Activated CD8-positive, alpha-beta memory T cell treated with anti-CD3 and anti-CD28 coated beads for 36 hours (primary cell): ENCODE results near the gene TRRAP. TPM values are rescaled to one million over a fixed set of nuclear protein-coding genes. Genes with fewer than 3 reads are reported as not detected.
"Not testable (repeated sequence)": the region's sequence is repeated elsewhere in the genome, so short reads cannot be mapped to it uniquely, and the experiment has no call there.

Source experiments
- CTCF ChIA-PET: fragments of 350-600 bp; sonication (Branson Sonifier 250); formaldehyde crosslinking; loops from one replicate; lab custom pipeline; 2021; ENCODE audit warnings: antibody characterized with exemption; lab: Charles Lee
- POLR2A ChIA-PET: fragments of 350-600 bp; sonication (Branson Sonifier 250); formaldehyde crosslinking; loops from one replicate; lab custom pipeline; 2021; ENCODE audit warnings: antibody characterized with exemption; lab: Charles Lee
- total RNA-seq, 2 experiments: library from RNA; stranded (reverse); gene quantifications; one replicate each; pipeline ENCODE4 v1.2.3, GENCODE V29; 2021

TRRAP gene
- total RNA-seq, 2 experiments from 2014 or later, result 47.8 to 49.0 TPM

DNA sequence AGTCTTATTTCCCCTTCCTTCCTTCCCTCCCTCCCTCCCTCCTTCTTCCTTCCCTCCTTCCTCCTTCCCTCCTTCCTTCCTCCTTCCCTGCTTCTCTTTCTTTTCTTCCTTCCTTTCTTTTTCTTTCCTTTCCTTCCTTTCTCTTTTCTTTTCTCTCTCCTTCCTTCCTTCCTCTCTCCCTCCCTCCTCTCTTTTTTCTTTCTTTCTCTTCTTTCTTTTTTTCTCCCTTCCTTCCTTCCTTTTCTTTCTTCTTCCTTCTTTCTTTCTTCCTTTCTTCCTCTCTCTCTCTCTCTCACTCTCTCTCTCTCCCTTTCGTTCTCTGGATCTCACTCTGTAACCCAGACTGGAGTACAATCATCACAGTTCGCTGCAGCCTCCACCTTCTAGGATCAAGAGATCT is 14.7 kb upstream of the TRRAP start:
- ChIA-PET POLR2A (no interaction called here), CTCF (no interaction called here)

- POLR2A ChIA-PET, result no interaction called here
- CTCF ChIA-PET, result interaction anchor here (0.6 kb wide), 1 partner anchor 209 kb away, joined by 3 read pairs; no protein-coding TSS in a partner anchor
These were observed 13.4 kb upstream of the TRRAP start for GRCh38 chr7:98864731-98865453.

GRCh38 chr7:98866351-98866750 is 12.0 kb upstream of the TRRAP start:
- ChIA-PET POLR2A (no interaction called here), CTCF (no interaction called here)

DNA sequence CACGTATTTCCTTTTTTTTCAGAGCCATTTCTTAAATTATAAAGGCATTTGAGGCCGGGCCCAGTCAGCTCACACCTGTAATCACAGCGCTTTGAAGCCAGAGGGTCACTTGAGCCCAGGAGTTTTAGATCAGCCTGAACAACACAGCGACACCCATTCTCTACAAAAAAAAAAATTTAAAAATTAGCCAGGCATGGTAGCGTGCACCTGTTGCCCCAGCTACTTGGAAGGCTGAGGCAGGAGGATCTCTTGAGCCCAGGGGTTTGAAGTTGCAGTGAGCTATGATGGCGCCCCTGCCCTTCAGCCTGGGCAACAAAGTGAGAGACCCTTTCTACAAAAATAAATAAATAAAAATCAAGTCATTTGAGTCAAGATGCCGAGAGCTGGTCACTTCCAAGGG is 11.6 kb upstream of the TRRAP start:
- CTCF ChIA-PET, result no interaction called here
- POLR2A ChIA-PET, result no interaction called here

- POLR2A ChIA-PET, result no interaction called here
- CTCF ChIA-PET, result interaction anchor here (1.3 kb wide), 1 partner anchor 10 kb away, joined by 3 read pairs; the partner anchor contains the start of gene TRRAP
These were observed 9.9 kb upstream of the TRRAP start for GRCh38 chr7:98868450-98868849.

DNA sequence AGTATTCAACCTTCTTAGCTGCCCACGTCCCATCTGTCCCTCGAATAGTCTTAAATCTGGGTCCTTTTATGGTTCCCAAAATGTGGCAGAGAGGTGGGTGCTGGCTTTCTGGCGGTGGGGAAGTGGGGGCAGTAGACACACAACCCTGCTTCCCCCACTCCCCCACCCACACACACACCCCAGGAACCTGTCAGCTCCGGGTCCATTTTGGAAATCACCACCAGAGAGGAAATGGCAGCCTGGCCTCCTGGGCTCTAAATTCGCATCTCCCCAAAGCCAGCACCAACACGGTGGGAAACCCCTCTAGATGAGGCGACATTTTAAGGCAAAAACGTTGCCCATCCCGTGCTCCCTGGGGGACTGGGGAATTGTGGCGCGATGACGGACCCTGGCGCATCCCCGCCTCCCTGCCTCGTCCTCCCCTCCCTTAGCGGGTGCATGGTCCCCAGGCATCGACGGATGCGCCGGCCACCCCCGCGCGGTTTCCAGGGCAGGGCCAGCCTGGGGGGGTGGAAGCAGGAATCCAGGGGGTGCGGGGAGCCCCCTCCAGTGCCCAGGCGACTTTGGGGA is 9.2 kb upstream of the TRRAP start:
- ChIA-PET CTCF (interaction anchor here (1.3 kb wide), 1 partner anchor 9 kb away, joined by 3 read pairs; the partner anchor contains the start of gene TRRAP), POLR2A (no interaction called here)

DNA sequence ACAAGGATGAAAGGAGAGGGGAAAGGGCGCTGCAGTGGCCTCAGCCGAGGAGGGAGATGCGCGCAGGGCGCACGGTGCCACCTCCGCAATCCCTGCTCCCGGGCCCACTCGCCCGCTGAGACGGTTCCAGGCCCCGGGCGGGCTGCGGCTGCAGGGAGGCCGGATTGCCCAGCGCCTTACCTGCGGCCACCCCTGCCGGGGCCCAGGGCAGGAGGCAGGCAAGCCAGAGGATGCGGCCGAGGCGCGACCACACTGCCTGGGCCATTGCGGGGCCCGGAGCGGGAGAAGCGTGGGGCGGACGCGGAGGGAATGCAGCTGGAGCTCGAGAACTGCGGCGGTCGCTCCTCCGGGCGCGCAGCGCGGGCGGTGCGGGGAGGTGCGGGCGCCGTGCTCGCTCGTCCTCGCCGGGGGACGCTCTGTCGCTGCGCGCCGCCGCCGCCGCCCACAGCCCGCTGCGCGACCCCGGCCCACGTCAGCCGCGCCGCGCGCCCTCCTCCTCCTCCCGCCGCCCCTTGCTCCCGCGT is 8.7 kb upstream of the TRRAP start, which contains the start of gene TMEM130:
Gene TMEM130 (minus strand): TSS at position 418 of the 524 bp plus-strand sequence. CDS start 153 bp downstream, at position 265.
- POLR2A ChIA-PET, result no interaction called here
- CTCF ChIA-PET, result interaction anchor here (0.6 to 1.3 kb wide), 2 partner anchors 9 to 10 kb away, joined by 3 read pairs; partner anchors contain the start of gene TRRAP

DNA sequence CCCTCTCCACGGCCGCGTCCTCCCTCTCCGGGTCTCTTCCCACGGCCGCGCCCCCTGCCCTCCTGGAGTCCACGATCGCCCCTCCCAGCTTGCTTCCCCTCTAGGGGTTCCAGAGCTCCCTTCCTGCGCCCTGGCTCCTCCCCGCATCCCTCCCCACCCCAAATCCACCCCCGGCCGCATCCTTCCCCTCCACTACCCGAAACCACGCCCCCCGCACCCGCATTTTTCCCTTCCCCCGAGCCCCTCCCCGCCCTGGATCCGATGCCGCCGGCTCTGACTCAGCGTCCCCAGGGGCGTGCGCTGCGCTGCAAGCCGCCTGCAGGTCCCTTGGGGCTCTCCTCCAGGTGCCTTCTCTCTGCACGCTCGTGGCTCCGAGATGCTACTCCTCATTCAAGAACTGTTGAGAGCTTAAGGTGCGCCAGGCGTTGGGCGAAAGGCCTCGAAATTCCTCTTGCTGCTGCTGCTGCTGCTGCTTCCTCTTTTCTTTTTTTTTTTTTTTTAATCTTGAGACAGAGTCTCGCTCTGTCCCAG is 8.1 kb upstream of the TRRAP start:
- ChIA-PET CTCF (interaction anchor here (0.6 to 1.2 kb wide), 2 partner anchors 10 to 29 kb away, joined by 3 to 5 read pairs; no protein-coding TSS in a partner anchor), POLR2A (no interaction called here)

GRCh38 chr7:98870807-98871491 is 7.4 kb upstream of the TRRAP start:
- CTCF ChIA-PET, result interaction anchor here (0.6 to 1.2 kb wide), 2 partner anchors 30 to 452 kb away, joined by 3 to 5 read pairs; no protein-coding TSS in a partner anchor
- POLR2A ChIA-PET, result no interaction called here

- POLR2A ChIA-PET, result no interaction called here
- CTCF ChIA-PET, result interaction anchor here (0.6 to 1.0 kb wide), 2 partner anchors 10 to 88 kb away, joined by 3 to 4 read pairs; no protein-coding TSS in a partner anchor
These were observed 5.9 kb upstream of the TRRAP start for GRCh38 chr7:98872328-98872924.

DNA sequence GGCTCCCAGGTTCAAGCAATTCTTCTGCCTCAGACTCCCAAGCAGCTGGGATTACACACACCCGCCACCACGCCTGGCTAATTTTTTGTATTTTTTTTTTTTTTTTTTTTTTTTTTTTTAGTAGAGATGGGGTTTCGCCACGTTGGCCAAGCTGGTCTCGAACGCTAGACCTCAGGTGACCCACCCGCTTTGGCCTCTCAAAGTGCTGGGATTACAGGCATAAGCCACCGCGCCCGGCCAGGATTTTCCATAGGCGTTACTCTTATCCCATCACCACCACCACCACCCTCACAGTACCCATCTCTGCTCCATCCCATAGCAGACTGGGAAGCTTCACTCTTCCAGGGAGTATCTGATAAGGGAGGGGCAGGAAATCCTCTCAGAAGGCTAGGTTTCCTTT is 4.7 kb upstream of the TRRAP start:
- POLR2A ChIA-PET, CTCF ChIA-PET: not testable (repeated sequence)

DNA sequence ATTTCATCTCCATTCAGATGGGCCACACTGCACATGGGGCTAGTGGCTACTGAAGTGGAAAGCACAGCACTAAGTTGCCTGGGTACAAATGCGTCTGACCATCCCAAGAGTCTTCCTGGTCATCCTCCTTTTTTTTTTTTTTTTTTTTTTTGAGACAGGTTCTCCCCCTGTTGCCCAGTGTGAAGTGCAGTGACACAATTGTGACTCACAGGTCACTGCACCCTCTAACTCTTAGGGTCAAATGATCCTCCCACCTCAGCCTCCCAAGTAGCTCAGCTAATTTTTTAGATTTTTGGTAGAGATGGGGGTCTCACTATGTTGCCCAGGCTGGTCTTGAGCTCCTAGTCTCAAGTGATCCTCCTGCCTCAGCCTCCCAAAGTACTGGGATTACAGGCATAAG is 3.4 kb upstream of the TRRAP start:
- ChIA-PET CTCF (interaction anchor here (0.7 kb wide), 1 partner anchor 64 kb away, joined by 3 read pairs; no protein-coding TSS in a partner anchor), POLR2A (no interaction called here)

- ChIA-PET CTCF (interaction anchor here (0.7 kb wide), 1 partner anchor 65 kb away, joined by 3 read pairs; no protein-coding TSS in a partner anchor), POLR2A (no interaction called here)
These were observed 2.8 kb upstream of the TRRAP start for GRCh38 chr7:98875501-98875900.

- ChIA-PET POLR2A (no interaction called here), CTCF (no interaction called here)
These were observed 1.2 kb upstream of the TRRAP start for GRCh38 chr7:98877146-98877545.

GRCh38 chr7:98877692-98878364 is 504 bp upstream of the TRRAP start:
- CTCF ChIA-PET, result interaction anchor here (1.3 kb wide), 1 partner anchor 13 kb away, joined by 3 read pairs; no protein-coding TSS in a partner anchor
- POLR2A ChIA-PET, result no interaction called here

DNA sequence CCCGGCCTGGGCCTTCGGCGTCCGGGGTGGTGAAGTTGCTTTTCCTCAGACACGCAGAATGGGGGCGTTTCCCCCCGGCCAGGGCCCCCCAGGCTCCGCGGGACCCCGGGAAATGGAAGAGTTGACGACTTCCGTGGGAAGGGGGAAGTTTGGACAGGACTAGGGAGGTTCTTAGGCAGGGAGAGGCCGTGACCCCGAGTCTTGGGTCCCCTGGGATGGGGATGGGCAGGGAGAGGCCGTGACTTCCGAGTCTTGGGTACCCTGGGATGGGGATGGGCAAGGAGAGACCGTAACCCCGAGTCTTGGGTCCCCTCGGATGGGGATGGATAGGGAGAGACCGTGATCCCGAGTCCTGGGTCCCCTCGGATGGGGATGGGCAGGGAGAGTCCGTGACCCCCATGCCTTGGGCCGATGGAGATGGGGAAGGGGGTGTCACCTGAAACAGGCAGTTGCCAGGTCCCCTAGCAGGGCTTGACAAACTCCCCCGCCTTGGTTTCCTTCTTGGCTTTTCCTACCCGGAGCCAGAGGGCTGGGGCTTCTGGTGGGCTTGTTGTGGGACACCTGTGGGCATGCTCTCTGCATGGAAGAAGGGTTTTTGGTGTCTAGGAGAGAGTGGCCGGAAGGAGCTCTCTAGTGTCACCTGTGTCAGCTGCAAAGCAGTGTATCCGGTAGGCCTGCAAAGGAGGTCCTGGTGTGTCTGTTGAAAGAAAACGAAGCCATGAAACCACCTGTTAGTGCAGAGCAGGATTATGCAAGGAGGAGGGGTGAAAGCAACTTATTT is 1.1 kb downstream of the TRRAP start:
- CTCF ChIA-PET, result interaction anchor here (0.6 to 1.7 kb wide), 6 partner anchors 10 to 638 kb away, joined by 3 to 7 read pairs (median 3); partner anchors contain the start of gene TMEM130
- POLR2A ChIA-PET, result interaction anchor here (0.7 kb wide), 1 partner anchor 41 kb away, joined by 3 read pairs; no protein-coding TSS in a partner anchor

GRCh38 chr7:98879979-98880315 is 1.6 kb downstream of the TRRAP start:
- CTCF ChIA-PET, result interaction anchor here (0.6 to 1.7 kb wide), 5 partner anchors 10 to 637 kb away, joined by 3 to 7 read pairs (median 3); partner anchors contain the start of gene TMEM130

More at GRCh38 chr7:98879979-98880315, 1.6 kb downstream of the TRRAP start:
- POLR2A ChIA-PET, result no interaction called here
